HG02623 (cell line): Measurements from ENCODE around the gene HSPA1B.
"Not testable (repeated sequence)": the region's sequence is repeated elsewhere in the genome, so short reads cannot be mapped to it uniquely, and the experiment has no call there.

Experiments used
- ATAC-seq: cut with Tn5 transposase; IDR thresholded peaks from one replicate; pipeline ENCODE4 v1.9.1; 2021; ENCODE audit warnings: moderate library complexity; ENCODE audit not compliant: unreplicated experiment

The HSPA1B gene

DNA sequence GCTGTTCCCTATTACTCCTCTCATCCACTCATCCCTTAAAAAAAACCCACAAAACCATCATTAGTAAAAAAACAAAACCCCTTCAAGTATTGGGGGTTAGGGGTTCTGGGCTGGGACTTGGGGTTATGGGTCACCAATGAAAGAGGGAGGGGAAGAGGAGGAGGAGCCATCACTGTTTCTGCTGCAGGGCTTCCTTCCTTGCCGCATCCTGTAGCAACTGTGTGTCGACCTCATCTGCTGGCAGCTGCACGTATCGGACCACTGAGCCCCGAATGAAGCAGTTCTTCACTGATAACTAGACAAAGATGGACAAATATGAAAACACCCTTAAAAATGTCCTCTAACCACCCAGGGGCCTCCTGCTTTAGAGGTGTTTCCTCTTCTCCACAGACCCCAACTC lies 29.9 kb upstream of the HSPA1B start:
- no peak for ATAC-seq

- no peak for ATAC-seq
Observed at GRCh38 chr6:31799781-31800180, 27.8 kb upstream of the HSPA1B start.

DNA sequence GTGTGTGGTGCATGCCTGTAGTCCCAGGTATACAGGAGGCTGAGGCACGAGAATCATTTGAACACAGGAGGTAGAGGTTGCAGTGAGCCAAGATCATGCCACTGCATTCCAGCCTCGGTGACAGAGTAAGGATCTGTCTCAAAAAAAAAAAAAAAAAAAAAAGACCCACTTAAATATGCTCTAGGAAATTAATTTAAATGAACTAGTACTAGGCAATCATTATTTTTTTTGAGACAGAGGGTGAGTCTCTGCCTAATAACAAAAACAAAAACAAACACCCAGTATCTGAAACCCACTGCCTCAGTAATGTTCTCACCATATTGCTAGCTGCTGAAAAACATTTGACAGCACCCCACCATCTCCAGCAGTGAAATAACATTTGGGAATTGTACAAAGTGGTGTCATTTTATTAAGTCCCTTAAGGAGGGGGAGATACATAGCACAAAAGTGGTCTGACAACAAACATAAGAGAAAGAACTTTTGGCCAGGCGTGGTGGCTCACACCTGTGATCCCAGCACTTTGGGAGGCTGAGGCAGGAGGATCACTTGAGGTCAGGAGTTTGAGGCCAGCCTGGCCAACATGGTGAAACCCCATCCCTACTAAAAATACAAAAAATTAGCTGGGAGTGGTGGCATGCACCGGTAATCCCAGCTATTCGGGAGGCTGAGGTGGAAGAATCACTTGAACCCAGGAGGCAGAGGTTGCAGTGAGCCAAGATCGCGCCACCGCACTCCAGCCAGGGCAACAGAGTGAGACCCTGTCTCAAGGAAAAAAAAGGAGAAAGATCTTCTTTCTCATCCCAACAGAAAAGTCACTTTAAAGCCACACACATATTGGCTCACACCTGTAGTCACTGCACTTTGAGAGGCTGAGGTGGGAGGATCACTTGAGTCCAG lies 26.3 kb upstream of the HSPA1B start:
- ATAC-seq: not testable (repeated sequence)

DNA sequence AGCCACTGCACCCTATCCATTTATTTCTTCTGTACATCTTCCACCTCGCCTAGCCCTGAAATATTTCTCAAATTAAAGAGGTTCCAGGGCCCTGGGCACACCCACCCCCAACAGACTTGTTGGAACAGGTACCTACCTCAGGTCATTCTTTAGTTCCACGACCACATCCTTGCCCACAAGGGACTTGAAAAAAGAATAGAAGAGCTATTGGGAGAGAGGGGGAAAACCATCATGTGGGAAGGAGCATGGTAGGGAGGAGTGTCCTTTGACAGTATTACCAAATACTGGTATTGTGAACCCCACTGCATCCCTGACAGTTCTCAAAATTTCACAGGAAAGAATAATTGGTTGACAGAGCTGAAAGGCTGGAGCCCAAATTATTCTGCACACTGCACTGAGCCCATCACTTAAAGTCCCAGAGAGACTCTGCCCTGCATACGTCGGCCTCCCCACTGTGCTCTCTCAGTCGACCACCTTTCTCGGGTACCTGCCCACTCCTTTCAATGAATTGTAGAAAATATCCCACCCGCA lies 21.5 kb upstream of the HSPA1B start:
- no peak for ATAC-seq

DNA sequence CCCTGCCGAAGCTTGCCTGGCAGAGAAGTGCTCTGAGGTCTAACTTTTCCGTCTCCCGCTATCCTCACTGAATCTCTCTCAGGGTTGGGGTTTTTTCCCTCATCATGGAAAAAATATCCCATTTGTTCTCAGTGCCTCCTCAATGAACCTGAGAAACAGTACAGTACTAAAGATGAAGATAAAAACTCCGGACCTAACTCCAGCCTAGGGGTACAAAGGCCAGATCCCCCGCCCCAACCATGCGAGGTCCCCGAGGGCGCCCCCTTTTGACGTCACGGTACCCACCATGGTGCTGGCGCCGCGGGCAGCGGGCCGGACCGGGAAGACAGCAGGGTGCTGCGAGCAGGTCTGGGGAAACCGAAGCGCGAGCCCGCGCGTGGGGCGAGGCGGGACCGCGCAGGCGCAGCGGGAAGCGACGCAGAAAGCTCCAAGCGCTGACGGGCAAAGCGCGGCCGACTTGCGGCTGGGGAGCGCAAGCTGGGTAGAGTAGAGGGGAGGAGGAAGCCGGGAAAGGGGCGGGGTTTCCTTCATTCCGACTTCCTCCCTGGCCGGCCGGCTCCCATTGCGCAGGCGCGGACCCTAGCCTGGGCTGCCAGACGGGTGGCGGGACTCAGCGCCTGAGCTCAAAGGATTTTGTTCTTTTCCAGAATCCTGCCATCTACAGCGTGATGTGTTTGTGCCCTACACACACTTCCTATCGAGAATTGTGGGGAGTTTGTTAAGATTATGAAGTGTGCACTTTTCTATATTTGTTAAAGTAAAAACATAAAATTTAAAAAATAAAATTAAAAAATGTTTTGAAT lies 20.9 kb upstream of the HSPA1B start, which contains the start of gene LSM2:
LSM2 (minus strand) TSS at position 497 of the 803 bp plus-strand sequence; CDS start at position 288, 209 bp downstream.
- ATAC-seq: peak; percentile 84

DNA sequence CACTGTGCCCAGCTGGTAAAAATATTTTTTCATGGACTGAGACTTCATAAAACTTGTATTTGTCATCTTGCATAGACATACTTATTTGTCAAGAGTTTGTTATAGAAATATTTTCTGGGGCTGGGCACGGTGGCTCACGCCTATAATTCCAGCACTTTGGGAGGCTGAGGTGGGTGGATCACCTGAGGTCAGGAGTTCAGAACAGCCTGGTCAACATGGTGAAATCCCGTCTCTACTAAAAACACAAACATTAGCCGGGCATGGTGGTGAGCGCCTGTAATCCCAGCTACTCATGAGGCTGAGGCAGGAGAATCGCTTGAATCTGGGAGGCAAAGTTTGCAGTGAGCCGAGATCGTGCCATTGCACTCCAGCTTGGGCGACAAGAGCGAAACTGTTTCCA lies 18.9 kb upstream of the HSPA1B start:
- not testable (repeated sequence) for ATAC-seq

DNA sequence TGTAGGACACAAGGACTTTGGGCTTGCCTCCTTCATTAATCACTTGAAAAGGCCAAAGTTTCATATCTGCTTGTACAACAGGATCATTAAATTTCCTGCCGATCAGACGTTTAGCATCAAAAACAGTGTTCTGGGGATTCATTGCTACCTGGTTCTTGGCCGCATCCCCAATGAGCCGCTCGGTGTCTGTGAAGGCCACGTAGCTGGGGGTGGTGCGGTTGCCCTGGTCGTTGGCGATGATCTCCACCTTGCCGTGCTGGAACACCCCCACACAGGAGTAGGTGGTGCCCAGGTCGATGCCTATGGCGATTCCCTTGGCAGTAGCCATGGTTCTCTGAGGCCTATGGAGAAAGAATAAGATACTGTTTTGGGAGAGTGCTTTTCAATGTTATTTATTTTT lies 15.9 kb upstream of the HSPA1B start:
- ATAC-seq: no peak

DNA sequence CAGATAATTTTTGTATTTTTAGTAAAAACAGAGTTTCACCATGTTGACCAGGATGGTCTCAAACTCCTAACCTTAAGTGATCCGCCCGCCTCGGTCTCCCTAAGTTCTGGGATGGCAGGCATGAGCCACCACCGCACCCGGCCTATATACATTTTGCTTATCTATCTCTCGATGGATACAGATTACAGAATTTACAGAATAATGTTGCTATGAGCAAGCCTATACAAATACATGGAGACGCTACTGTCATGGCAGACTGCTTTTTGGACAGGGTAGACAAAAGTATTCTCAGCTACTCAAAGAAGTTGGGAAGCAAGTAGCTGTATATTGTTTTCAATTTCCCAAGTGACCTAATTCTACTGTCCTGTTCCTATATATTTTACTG lies 14.1 kb upstream of the HSPA1B start:
- no peak for ATAC-seq

- no peak for ATAC-seq
Observed at GRCh38 chr6:31814677-31815024, 12.9 kb upstream of the HSPA1B start.

- ATAC-seq: no peak
Observed at GRCh38 chr6:31815025-31815838, 12.3 kb upstream of the HSPA1B start, which contains the start of the genes HSPA1A and HSPA1L. HSPA1A (plus strand) TSS chr6:31815543; CDS start chr6:31815757, 214 bp downstream. HSPA1L (minus strand) TSS chr6:31815283; CDS start chr6:31811972, 3,311 bp downstream.

DNA sequence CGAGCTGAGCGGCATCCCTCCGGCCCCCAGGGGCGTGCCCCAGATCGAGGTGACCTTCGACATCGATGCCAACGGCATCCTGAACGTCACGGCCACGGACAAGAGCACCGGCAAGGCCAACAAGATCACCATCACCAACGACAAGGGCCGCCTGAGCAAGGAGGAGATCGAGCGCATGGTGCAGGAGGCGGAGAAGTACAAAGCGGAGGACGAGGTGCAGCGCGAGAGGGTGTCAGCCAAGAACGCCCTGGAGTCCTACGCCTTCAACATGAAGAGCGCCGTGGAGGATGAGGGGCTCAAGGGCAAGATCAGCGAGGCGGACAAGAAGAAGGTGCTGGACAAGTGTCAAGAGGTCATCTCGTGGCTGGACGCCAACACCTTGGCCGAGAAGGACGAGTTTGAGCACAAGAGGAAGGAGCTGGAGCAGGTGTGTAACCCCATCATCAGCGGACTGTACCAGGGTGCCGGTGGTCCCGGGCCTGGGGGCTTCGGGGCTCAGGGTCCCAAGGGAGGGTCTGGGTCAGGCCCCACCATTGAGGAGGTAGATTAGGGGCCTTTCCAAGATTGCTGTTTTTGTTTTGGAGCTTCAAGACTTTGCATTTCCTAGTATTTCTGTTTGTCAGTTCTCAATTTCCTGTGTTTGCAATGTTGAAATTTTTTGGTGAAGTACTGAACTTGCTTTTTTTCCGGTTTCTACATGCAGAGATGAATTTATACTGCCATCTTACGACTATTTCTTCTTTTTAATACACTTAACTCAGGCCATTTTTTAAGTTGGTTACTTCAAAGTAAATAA lies 10.2 kb upstream of the HSPA1B start:
- not testable (repeated sequence) for ATAC-seq

DNA sequence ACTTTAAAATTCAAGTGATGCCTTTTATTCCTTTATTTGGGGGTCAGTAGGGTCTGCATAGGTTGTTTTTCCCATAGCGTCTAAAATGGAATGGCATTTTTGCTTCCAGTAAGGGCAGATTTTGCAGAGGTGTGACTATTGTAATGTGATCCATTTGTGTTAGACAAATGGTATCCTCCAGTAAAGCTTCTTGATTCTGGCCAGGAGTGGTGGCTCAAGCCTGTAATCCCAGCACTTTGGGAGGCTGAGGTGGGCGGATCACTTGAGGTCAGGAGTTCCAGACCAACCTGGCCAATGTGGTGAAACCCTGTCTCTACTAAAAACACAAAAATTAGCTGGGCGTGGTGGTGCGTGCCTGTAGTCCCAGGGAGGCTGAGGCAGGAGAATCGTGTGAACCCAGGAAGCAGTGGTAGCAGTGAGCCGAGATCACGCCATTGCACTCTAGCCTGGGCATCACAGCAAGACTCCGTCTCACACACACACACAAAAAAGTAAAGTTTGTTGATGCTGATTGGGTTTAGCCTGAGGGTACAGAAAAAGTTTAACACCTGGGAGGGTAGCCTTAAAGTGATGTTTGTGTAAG lies 9.5 kb upstream of the HSPA1B start:
- not testable (repeated sequence) for ATAC-seq

DNA sequence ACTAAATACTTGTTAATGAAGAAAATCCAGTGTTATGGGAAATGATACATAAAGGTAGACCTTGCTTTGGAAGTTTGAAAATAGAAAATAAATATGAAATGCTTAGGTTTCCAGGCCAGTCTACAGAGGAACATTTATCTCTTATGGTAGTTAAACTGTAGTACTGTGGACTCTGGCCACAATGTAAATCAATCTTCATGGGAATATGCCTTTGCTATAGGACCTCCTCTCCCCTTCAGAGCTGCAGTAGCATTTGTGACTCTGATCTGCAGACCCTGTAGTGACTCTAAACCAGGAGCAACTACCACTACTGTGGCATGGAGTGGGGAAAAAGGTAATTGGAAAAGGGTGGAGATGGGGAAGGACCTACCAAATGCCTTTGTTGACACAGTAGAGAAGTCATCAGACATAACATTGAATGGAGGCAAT lies 7.7 kb upstream of the HSPA1B start:
- no peak for ATAC-seq

DNA sequence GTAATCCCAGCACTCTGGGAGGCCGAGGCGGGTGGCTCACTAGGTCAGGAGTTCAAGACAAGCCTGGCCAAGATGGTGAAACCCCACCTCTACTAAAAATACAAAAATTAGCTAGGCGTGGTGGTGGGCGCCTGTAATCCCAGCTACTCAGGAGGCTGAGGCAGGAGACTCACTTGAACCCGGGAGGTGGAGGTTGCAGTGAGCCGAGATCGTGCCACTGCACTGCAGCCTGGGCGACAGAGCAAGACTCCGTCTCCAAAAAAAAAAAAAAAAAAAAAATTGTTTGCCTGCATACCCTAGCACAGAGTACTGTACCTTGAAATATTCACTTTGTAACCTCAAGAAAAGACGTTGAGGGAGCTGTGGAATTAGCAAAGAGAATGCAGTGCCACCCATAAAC lies 7.1 kb upstream of the HSPA1B start:
- not testable (repeated sequence) for ATAC-seq

GRCh38 chr6:31821301-31822035 lies 6.1 kb upstream of the HSPA1B start:
- ATAC-seq: no peak

DNA sequence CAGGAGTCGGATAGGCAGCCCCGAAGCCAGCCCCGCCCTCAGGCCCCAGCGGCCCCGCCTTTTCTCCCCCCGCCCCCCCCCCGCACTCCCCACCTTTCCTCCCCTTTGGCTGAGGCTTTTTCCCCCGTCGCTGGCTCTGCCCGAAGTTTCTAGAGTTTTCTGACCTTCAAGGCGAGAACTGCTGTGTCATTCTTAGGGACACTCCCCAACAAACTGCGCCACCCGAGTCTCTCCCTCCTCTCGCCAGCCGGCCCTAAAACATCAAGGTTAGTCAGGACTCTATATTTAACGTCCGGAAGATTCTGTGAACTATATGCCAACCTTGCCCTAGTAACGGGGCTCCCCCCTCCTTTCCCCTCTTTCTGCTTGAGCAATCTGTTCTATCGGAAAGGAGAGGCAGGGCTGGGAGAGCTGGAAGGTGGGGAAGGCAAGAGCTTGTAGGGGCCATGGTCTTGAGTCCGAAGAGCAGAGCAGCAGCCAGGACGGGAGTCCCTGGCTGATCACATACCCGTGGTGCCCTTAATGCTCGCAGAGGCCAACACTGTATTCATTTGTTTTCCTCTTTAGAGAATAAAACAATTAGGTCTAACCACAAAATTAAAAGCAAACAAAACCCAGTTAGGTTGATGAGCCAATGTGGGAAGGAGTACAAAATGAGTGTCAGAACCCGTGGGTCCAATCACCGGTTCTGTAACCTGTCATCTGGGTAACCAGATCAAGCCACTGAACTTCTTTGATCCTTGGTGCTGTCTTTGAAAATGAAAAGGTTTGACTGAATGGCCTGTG lies 5.3 kb upstream of the HSPA1B start:
- ATAC-seq: no peak

DNA sequence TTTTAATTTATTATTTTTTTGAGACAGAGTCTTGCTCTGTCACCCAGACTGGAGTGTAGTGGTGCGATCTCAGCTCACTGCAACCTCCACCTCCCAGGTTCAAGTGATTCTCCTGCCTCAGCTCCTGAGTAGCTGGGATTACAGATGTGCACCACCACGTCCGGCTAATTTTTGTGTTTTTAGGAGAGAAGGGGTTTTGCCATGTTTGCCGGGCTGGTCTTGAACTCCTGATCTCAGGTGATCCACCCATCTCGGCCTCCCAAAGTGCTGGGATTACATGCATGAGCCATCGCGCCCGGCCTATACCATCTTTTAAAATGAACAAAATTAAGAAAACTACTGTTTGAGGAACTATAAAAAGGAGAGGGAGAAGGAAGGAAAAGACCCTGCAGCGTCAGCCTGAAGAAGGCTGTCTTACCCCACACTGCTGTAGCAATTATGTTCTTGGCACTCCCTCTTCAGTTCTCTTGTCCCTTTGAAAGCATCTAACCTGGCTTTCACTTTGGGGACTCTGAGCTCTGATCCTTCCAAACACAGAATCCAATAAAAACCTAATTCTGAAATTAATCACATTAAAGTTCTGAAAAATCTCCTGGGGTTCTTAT lies 3.8 kb upstream of the HSPA1B start:
- ATAC-seq: not testable (repeated sequence)

DNA sequence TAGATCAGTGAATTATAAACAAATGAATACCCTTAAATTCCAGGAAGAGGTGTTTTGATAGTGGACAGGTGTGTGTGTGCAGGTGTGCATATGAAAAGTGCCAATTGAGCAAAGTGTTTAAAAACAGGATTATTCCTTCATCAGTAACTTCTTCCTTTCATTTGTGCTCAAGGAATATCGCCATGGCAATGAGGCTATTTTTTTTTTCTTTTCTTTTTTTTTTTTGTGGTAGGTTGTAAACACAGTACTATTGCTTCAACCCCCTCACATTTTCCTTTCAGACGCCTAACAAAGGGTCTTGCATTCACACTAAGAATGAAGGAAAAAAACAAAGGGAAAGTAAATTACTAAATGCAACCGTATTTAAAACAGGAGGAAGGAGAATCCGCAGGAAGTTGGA lies 2.0 kb upstream of the HSPA1B start:
- ATAC-seq: no peak
